ENCODE results near the gene IKZF3.
"Not testable (repeated sequence)": the region's sequence is repeated elsewhere in the genome, so short reads cannot be mapped to it uniquely, and the experiment has no call there.

The IKZF3 gene

DNA sequence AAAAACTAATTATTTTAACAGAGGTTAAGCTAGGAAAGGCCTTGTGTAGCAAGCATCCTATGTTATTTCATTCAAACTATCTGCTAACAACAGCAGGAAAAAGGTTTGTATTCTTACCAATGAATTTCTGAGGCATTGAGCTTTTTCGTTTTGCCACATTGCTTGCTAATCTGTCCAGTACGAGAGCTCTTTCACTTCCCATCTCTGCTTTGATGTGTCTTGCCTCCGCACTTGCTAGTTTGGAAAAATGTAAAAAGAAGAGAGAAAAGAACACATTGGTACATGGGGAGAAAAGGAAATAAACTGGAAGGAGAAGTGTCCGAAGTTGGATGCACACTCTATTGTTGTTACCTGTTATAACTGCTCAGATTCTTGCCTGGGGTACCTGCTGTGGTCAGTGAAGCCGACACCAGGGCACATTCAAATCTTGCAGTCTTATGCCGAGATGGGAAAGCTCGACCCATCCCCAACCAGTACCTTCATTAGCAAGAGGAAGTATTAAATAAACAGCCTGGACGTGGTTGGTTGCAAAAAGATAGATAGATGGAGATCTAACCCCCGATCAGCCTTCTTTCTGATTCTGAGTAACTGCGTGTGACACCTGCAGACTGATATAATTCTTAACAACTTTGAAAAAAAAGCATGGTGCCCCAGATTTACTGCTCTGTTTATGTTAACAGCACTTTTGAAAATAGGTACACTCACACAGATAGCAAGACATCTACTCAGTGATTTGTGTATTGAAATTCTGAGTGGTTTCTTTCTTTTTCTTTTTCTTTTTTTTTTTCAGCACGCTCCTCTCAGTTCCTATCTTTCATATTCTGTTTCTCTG lies 86.4 kb downstream of the IKZF3 start:
- DNase-seq = no peak

DNA sequence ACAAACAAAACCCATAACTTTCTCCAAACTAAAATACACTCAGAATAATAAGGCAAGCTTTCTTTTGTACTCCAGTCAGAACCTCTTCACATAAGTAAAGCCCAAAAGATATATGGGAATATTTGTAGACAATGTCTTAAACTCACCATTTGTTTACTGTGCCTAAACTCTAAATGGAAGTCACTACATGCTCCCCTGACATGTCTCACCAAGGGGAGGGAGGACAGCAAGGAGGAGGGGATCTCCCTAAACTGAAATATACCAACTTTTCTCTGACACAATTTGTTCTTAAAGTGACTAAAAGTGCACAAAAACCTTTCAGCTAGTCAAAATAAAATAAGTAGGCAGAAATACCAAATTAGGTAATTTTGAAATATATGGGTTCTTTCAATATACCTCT lies 87.9 kb downstream of the IKZF3 start:
- DNase-seq = no peak

DNA sequence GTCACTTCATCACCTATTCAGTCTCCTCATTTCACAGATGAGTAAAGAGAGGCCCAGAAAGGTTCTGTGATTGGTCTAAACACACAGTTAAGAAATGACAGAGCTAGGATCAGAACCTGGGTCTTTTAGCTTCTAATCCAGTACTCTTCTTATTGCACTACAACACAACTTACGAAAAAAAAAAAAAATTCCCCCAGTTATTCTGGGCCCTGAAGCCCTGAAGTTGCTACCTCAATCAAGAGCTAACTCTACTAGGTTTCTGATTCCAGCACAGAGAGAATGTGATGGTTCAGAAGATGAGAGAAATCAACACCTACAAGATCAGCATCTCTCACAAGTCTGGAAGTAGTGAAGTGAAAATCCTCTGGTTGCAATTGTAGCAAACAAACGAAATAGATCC lies 89.1 kb downstream of the IKZF3 start:
- no peak for DNase-seq

DNA sequence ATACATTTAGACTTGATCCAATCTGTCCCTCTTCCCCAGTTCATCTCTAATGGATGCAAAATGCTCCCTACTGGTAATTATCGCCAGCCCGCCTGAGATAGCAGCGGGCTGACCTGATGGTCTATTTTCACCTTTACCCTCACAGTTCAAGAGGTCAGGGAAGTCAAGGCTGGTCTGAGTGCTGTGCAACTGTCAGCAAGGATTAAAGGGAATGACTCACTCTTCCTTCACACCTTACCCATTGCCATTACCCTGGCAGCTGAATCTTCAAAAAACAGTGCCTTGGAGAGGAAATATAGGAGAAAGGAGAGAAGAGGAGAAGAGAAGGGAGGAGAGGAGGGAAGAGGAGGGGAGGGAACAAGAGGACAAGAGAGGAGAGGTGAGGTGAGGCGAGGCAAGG lies 90.1 kb downstream of the IKZF3 start:
- no peak for DNase-seq

DNA sequence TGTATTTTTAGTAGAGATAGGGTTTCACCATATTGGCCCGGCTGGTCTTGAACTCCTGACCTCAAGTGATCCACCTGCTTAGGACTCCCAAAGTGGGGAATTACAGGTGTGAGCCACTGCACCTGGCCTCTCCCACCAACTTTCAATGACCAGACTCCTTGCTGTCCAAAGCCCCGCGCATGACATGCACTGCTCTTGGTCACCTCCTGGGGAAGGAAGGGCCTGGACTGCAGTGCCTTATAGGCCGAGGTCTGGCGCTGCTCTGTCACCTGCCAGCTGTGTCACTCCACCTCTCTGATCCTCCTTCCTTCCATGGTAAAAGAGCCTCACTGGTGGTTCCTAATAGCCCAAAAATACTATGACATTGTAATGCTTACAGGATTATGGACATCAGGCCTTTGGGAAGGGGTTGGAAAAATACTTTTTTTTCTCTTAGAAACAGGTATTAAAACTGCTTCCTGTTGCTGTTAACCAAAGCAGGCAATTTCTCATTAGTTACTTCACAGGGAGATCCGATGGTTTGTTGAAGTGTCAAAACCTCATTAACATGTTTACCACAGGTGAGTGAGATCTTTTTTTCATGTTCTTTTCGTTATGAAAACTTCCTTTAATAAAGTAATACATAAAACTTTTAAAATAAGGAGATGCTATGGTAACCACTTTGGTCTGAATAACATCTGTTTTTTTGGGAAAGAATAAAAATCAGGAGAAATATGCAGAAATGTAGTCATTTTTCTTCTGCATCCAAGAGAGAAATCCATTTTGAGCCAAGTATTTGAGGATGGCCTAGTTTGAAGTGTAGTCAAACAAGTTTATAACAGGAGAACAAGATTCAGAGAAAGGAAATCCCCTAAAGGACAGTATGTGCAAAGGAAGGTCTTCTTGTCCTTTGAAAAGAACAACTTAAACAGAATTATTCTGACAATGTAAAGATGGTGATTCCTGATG lies 90.9 kb downstream of the IKZF3 start:
- no peak for DNase-seq

DNA sequence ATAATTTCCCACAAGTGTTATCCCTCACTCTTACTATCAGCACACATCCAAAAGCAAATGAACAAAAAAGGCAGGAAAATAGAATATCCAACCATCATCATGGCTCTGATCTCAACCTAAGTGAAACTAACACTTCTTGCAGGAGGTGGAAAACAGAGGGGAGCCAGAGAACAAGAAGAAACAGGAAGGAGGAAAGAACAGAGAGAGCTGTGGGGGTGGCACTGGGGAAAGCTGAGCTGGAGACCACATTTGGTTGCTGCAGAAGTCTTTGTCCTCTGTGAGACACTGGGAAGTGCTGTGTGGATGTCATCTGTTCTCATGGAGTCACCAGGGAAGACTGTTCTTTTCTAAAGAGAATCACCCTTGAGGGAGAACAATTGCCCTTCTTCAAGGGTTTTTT lies 91.7 kb downstream of the IKZF3 start:
- DNase-seq = no peak

DNA sequence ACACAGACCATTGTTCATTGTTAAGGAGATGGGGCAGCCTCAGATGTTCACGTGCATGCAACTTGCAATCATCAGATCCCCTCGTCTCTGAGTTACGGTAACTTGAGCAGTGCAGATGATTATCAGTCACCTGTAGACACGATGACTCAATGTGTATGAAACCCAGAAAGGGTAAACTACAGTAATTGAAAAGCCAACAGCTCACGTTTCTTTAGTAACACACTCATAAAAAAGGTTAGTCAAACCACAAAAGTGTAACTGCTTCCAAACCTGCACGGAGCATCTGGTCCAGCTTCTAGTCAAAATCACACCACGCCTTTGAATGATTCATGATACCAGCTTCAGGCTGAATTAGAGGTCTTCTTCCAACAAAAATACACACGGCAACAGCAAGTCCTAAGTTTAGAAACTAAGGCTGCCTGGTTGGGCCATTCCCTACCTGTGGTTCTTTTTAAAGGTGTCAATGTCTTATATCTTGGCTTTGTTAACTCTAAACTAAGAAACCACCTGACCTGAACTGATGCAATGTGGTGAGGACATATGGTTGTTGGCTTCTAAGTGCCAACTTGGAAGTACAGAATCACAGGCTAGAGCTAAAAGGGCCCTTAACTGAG lies 94.0 kb downstream of the IKZF3 start:
- DNase-seq = peak; percentile 28 to 76

DNA sequence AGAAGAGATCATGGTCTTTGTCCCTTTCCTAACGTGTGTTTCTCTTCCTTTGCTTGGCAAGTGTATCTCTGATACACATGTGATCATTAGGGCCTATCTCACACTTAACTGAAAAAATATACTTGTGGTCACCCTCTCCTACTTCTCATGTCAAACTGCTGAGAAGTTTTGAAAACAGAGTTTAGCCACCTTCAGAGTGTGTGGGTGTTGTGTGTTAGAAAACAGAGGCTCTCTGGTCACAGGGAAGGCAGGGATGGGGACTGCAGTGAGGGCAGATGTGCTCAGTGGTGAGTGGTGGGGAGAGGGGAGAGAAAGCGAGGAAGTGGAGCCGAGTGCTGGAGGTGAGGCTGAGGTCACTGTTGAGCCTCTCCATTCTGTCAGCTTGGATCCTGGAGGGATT lies 97.0 kb downstream of the IKZF3 start:
- no peak for DNase-seq

DNA sequence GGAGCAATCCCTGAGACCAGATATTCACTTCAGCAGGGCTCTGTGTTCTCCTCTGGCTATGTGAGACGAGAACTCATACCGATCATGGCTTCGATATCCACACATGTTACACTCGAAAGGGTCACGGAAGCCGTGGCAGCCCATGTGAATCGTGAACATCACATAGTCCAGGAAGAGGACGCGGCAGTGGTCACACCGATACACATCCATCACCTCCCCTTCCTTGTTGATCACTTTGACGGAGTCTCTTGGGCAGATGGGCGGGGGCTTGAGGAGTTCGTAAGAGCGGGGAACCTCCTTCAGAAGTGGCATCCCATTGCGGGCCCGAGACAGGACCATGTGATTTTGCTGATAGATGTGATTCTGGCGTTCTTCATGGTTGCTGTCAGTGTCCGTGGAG lies 98.3 kb downstream of the IKZF3 start:
- no peak for DNase-seq

DNA sequence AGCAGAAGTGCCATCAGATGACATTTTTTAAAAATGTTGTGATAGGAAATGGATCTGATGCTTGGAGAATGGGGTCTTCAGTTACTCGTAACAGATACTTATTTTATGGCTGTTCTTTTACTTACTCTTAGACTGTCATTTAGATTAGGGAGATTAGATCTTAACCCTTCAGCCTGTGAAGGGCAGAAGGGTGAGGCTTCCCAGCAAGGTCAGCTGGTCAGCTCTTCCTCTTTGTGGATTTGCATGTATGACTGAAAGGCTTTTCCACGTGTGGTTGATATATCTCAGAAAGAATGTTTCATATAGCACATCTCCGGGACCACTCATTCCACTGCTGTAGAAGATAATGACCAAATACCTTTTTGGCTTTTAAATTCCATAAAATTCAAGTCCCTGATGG lies 98.9 kb downstream of the IKZF3 start:
- DNase-seq = no peak

DNA sequence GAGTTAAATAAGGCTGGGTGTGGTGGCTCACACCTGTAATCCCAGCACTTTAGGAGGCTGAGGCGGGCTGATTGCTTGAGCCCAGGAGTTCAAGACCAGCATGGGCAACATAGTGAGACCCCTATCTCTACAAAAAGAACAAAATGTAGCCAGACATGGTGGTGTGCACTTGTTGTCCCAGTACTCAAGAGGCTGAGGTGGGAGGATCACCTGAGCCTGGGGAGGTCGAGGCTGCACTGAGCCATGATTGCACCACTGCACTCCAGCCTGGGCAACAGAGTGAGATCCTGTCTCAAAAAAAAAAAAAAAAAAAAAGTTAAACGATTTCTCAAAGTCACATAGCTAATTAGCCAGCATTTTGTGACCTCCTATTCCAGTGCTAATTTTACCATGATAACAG lies 99.9 kb downstream of the IKZF3 start:
- not testable (repeated sequence) for DNase-seq

DNA sequence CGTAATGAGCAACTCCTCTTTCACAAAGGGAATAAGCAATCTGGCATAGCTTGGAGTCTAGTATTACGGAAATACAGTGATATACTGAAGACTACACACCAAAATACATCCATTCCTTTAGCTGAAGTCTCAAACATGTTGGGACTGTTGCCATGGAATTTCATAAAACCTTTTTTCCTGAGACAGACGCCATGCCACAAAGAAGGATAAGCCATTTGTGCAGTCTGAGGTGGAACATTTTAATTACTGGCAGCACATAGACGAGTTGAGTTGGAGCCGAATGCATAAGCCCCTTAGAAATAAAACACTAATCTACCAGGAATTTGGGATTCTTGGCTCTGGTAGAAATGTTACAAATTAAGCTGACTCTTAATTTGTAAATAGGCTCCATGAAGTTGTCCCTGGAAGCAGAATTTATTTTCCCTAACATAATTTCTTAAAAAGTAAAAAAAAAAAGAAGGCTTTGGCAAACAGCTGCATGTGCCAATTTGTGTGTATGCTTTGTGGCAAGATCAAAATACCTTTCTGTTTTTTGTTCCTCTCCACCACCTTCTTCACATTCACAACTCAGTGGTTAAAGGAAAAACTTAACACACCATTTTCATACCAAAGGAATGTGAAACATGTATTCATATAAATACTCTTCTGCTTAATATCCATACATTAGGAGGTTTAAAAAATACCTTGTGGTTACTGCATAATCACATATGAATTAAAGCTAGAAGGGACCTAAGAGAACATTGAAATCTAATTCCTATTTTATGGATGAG lies 100.9 kb downstream of the IKZF3 start:
- no peak for DNase-seq

DNA sequence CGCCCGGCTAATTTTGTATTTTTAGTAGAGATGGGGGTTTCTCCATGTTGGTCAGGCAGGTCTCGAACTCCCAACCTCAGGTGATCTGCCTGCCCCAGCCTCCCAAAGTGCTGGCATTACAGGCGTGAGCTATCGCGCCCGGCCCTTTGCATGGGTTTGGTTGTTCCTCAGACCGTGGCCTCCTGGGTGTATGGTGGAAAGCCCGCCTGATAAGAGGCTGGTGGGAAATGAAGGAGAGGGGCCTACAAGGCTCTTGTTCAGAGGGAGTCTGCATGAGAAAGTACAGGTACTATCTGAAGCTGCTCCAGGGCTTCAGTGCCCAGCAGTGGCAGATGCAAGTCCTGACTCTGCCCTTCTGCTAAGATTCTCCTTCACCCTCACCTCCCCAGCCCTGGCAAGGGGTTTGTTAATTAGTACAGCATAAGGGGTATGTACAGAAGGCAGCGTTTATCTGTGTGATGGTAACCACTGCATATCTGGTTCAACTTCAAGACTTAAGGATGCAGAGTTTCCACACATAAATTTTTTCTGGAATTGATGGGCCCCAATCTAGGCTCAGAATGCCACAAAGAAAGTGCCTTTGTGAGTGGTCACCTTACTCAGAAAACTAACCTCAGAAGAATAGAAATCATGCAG lies 102.1 kb downstream of the IKZF3 start:
- no peak for DNase-seq

DNA sequence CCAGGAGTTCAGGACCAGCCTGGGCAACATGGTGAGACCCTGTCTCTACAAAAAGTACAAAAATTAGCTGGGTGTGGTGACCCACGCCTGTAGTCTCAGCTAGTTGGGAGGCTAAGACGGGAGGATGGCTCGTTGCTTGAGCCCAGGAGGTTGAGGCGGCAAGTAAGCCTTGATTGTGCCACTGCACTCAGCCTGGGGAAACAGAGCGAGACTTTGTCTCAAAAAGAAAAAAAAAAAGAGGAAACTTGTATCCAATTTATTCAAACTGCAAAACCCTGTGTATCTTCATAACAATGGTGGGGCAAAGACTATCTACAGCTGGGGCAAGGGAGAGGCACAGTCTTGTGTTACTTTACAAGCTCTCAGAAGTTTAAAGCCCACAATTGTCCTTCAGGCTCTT lies 104.9 kb downstream of the IKZF3 start:
- no peak for DNase-seq

DNA sequence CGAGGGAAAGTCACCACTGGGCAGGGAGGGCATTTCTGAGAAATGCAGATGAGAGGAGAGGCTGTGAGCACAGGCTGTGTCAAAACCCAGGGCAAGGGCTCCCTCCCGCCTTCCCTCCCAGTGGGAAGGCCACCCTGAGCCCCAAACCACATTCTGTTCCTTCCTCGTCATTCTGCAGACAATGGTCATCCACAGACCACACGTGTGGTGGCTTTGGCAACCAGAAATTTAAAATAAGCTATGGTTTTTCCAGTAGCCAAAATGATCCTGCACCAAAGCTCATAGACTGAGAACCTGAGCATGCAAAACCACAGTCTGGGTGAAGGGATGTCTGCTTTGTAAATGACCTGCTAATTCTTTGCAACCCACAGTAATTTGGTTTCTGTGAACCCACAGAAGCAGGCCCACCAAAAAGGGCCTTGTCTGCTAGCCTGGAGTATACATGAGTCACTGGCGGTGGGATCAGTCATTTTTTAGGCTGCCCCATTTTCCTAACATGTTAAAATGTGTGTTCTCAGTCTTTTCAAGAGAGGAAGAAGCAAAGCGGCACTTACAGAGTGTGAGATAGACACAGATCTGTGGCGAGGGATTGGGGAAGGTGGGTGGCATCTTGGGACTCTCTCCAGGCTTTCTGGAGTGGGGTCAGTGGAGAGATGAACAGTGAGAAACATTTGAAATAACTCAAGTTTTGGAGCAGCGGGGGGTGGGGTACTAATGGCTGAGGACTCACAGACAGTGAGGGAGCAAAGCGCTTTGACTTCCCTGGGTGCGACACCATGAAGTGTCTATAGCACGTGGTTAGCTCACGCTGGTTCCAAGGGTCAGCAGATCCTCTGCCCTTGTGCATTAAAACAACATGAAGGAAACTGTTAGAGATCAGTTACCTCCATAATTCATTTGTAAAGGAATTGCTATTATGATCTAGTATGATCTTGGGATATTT lies 105.9 kb downstream of the IKZF3 start:
- DNase-seq = peak in 1 of 2 experiments; percentile 53

DNA sequence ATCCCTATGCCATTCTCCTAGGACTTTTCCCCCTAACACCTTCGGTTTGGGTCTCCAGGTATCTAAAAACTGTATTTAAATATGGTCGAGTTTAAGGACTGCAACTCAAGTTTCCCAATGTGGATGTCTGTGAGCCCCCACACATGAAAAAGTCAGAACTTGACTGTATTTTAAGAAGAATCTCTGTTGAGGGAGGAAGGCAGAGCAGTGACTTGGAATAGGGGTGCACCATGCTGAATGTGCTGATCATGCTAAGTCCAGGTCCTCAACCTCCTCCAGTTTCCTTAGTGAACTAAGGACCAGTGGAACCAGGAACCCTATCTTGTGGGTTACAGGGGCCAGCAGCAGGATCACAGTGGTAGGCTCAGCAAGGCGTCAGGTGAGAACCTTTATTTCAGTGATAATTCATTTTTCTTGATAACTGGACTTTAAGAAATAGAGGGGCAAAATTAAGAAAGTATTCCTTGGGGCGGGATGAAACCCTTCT lies 106.9 kb downstream of the IKZF3 start:
- no peak for DNase-seq

DNA sequence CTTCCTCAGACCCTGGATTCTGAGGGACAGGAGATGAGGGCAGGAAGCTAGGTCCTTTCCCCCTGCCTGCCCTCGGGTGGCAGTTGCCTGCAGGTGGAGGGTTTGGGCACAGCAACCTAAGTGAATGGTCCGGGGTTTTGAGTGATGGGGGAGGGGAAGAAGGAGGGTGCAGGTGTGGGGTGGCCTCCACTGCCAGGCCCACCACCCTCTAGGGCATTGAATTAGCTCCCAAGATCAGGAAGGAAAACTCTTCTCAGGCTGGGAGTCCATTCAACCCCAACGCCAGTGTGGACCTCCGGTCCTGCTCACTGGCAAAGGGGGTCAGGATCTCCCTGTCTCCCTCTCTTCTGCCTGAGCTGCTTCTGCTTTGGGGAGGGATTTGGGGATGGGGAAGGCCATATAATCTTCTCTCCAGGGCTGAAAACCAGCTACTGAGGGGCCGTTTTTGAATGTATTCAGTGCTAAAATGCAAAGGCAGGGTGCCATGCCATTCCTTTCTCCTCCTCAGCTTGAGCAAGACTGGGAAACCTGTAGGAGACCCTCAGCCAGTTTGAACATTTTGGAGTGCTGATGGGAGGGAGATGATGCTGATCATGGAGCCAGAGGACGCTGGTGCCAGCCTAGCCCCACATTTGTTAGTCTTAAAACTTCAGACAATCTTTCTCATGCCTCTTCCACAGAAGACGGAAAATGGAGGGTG lies 107.6 kb downstream of the IKZF3 start:
- no peak for DNase-seq

DNA sequence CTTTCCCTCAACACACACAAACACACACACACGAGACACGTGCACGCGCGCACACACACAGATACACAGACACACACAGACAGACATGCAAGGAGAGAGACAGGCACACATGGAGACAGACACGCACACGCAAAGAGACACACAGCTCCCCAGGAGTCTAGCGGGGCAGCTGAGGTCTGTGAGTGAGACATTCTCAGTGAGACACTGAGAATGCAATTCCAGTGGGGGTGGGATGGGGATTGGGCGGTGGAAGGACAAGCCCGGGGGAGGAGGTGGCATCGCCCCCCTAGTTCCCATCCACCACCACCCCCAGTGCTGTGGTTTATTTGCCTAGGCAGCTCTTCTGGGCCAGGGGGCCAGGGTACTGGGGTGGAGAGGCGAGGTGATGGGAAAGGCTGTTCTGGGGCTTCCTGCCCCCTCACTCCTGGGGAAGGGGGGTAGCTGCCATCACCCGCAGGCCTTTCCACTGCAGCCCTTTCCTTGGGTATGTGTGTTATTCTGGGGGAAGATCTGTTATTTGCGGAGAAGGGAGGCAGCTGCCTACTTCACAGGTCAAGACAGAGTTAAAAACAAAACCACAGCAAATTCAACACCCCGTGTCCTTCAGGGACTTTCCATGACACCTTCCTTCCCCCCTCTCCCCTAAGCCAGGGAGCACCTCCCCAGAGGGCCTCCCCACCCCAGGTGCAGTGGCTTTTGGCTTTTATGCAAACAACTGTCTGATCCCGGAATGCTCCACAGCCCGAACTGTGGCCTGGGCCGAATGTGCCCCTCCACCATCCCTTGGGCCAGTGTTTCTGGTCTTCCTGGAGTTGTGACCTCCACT lies 108.3 kb downstream of the IKZF3 start:
- DNase-seq = peak; percentile 33 to 58

DNA sequence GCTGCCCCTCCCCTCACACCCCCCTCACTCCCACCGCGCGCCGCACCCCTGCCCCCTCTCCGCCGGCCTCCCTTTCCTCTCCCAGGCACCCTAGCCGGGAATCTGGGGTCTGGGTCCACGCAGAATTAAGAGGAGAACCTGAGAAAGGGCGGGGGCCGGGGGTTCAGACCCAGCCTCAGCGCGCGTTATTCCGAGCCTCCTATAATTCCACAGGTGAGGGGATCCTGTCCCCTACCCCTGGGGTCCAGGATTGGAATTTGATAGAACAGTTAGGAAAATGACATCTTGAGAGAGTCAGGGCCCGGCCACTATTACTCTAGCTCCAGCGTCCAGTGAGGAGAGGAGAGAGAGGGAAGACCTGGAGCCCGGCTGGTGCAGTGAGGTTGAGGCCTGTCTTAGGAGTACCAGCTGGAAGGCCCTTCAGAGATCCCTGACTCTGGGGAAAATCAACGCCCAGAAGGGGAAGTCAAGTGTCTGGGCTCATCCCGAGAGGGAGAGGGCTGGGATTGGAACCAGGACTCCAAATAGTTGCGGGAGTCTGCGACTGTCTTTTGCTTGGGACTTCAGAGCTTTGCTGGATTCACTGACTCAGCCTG lies 109.1 kb downstream of the IKZF3 start:
- no peak for DNase-seq
